Sigmoid colon (tissue), 7 donors: ENCODE results near the gene NHP2. TPM values are rescaled to one million over a fixed set of nuclear protein-coding genes. Genes with fewer than 3 reads are reported as not detected.
A peak's percentile ranks its signal among the peaks of the same experiment; 100 is the strongest.

Source experiments
- DNase-seq: peaks from one replicate; pipeline ENCODE4 v3.0.0-alpha.2; 2019
- H3K27ac ChIP-seq, 4 donors: fragments of 200-600 bp; sonication (generic); one replicate each; pipeline ENCODE4 v1.5.1; 2016 to 2019; ENCODE audit warnings: mild to moderate bottlenecking in 1 of 4
- H3K27me3 ChIP-seq, 3 donors: fragments of 200-600 bp; sonication (generic); one replicate each; pipeline ENCODE4 v1.5.1; 2019; ENCODE audit warnings: mild to moderate bottlenecking in 1 of 3
- H3K36me3 ChIP-seq, 4 donors: fragments of 200-600 bp; sonication (generic); one replicate each; pipeline ENCODE4 v1.5.1; 2016 to 2019
- H3K4me1 ChIP-seq, 4 donors: fragments of 200-600 bp; sonication (generic); one replicate each; pipeline ENCODE4 v1.5.1; 2017 to 2019
- H3K4me3 ChIP-seq, 4 donors: fragments of 200-600 bp; sonication (generic); one replicate each; pipeline ENCODE4 v1.5.1; 2017 to 2019; ENCODE audit warnings: mild to moderate bottlenecking in 2 of 4, moderate library complexity in 1 of 4
- H3K9me3 ChIP-seq, 4 donors: fragments of 200-600 bp in 3 of 4; sonication (generic) in 3 of 4; one replicate each; pipeline versions ENCODE4 v1.5.1 to v1.6.1; 2013 to 2019
- CTCF ChIP-seq, 4 experiments: fragments of 450-650 bp in 3 of 4; fragments of 200-600 bp in 1 of 4; IDR thresholded peaks; one replicate each; pipeline ENCODE4 v1.5.1; 2016 to 2019; ENCODE audit warnings: antibody characterized with exemption in 4 of 4, mild to moderate bottlenecking in 3 of 4, moderate library complexity in 2 of 4
- EP300 ChIP-seq, 4 donors: sonication (generic); formaldehyde crosslinking; IDR thresholded peaks; one replicate each; pipeline ENCODE4 v1.6.1; 2017; ENCODE audit warnings: antibody characterized with exemption in 4 of 4
- POLR2A ChIP-seq, 2 donors: fragments of 450-650 bp; IDR thresholded peaks; one replicate each; pipeline ENCODE4 v1.6.1; 2016; ENCODE audit warnings: antibody characterized with exemption in 2 of 2, mild to moderate bottlenecking in 2 of 2, moderate library complexity in 2 of 2
- POLR2AphosphoS5 ChIP-seq, 4 donors: sonication (generic); formaldehyde crosslinking; IDR thresholded peaks; one replicate each; pipeline ENCODE4 v1.6.1; 2017; ENCODE audit warnings: antibody characterized with exemption in 4 of 4
- WGBS, 2 donors: extraction: QIAGEN DNeasy Blood & Tissue Kit; methylation state at CpG; one replicate each; pipeline ENCODE4 v1.1.7; 2013; 5-methylcytosine and 5-hydroxymethylcytosine counted together
- intact Hi-C: fragments of 100-400 bp; cut with DNase I; formaldehyde crosslinking; loops from one replicate; pipeline ENCODE4 v1.15.1; 2023
- polyA plus RNA-seq, 3 donors: library from polyadenylated mRNA; stranded (reverse); fragments of 200-250 nt; gene quantifications; one replicate each; pipeline ENCODE4 v1.2.3, GENCODE V29; 2013
- total RNA-seq, 4 donors: library from RNA; depleted of rRNA; stranded (reverse); fragments of >200 nt; gene quantifications; one replicate each; pipeline ENCODE4 v1.1.0, GENCODE V29; 2016
- donor health status: healthy with polysubstance abuse.
- donor health status: Bipolar disorder and iron deficiency.
- donor health status: healthy.

The NHP2 gene
- total and polyA plus RNA-seq, 7 donors: 77.8 to 231 (median 165) TPM

- TF ChIP-seq POLR2AphosphoS5 (IDR thresholded peaks at IDR 0.05) (no peak), CTCF (IDR thresholded peaks at IDR 0.05) (no peak), POLR2A (IDR thresholded peaks at IDR 0.05) (no peak), EP300 (IDR thresholded peaks at IDR 0.05) (no peak)
- Histone ChIP-seq H3K27ac (no peak overlapping the region), H3K36me3 (no peaks in the 10 kb centered on the region), H3K27me3 (peaks cover 21 to 69% (median 39%) of the 10 kb centered on the region in 3 donors), H3K4me1 (peaks cover 0 to 16% (median 14%) of the 10 kb centered on the region in 4 donors), H3K4me3 (no peak overlapping the region), H3K9me3 (no peaks in the 10 kb centered on the region)
- WGBS, 2 donors: 68 to 81% methylated on average over 5 of the region's 5 CpGs
- DNase-seq: no peak
- intact Hi-C loops: no loop called here
Observed at GRCh38 chr5:178112545-178112944, 41.1 kb downstream of the NHP2 start.

- intact Hi-C loops: no loop called here
- DNase-seq: no peak
- Histone ChIP-seq H3K4me3 (no peak overlapping the region), H3K27ac (no peak overlapping the region), H3K27me3 (peaks cover 21 to 66% (median 38%) of the 10 kb centered on the region in 3 donors), H3K36me3 (no peaks in the 10 kb centered on the region), H3K4me1 (peaks cover 0 to 16% (median 14%) of the 10 kb centered on the region in 4 donors), H3K9me3 (no peaks in the 10 kb centered on the region)
- TF ChIP-seq POLR2A (IDR thresholded peaks at IDR 0.05): no peak
- no peak for TF ChIP-seq EP300 (IDR thresholded peaks at IDR 0.05)
- no peak for TF ChIP-seq CTCF (IDR thresholded peaks at IDR 0.05)
- peak in 3 of 4 donors; percentile 25 to 67 (median 51) for TF ChIP-seq POLR2AphosphoS5 (IDR thresholded peaks at IDR 0.05)
- 37 to 59% methylated on average over 3 of the region's 3 CpGs for WGBS, 2 donors
Observed at GRCh38 chr5:178111925-178112324, 41.8 kb downstream of the NHP2 start.

- Histone ChIP-seq H3K36me3 (no peaks in the 10 kb centered on the region), H3K4me3 (no peak overlapping the region), H3K27me3 (peaks cover 14 to 56% (median 33%) of the 10 kb centered on the region in 3 donors), H3K4me1 (peaks cover 0 to 16% (median 14%) of the 10 kb centered on the region in 4 donors), H3K27ac (no peak overlapping the region), H3K9me3 (no peaks in the 10 kb centered on the region)
- 92 to 93% methylated on average over 9 of the region's 9 CpGs for WGBS, 2 donors
- TF ChIP-seq POLR2A (IDR thresholded peaks at IDR 0.05) (no peak), CTCF (IDR thresholded peaks at IDR 0.05) (no peak), POLR2AphosphoS5 (IDR thresholded peaks at IDR 0.05) (no peak), EP300 (IDR thresholded peaks at IDR 0.05) (no peak)
- intact Hi-C loops: no loop called here
- DNase-seq: no peak
Observed at GRCh38 chr5:178110511-178110910, 43.2 kb downstream of the NHP2 start.

- H3K4me1 ChIP-seq: peaks cover 0 to 10% (median 10%) of the 10 kb centered on the region in 4 donors
- no peak overlapping the region for H3K27ac ChIP-seq
- no peaks in the 10 kb centered on the region for H3K36me3 ChIP-seq
- no peak for DNase-seq
- no peak overlapping the region for H3K4me3 ChIP-seq
- H3K9me3 ChIP-seq: no peaks in the 10 kb centered on the region
- peaks cover 5 to 41% (median 17%) of the 10 kb centered on the region in 3 donors for H3K27me3 ChIP-seq
- intact Hi-C loops: no loop called here
- TF ChIP-seq POLR2AphosphoS5 (IDR thresholded peaks at IDR 0.05) (no peak), EP300 (IDR thresholded peaks at IDR 0.05) (no peak), CTCF (IDR thresholded peaks at IDR 0.05) (no peak), POLR2A (IDR thresholded peaks at IDR 0.05) (no peak)
Observed at GRCh38 chr5:178108966-178109365, 44.7 kb downstream of the NHP2 start.

- WGBS, 2 donors: 63 to 83% methylated on average over 7 of the region's 7 CpGs
- Histone ChIP-seq H3K27me3 (peaks cover under 1 to 35% (median 12%) of the 10 kb centered on the region in 3 donors), H3K27ac (no peak overlapping the region), H3K36me3 (no peaks in the 10 kb centered on the region), H3K9me3 (no peaks in the 10 kb centered on the region), H3K4me1 (peaks cover 0 to 5% (median 5%) of the 10 kb centered on the region in 4 donors), H3K4me3 (no peak overlapping the region)
- intact Hi-C loops: no loop called here
- TF ChIP-seq CTCF (IDR thresholded peaks at IDR 0.05): no peak
- TF ChIP-seq POLR2AphosphoS5 (IDR thresholded peaks at IDR 0.05): no peak
- TF ChIP-seq POLR2A (IDR thresholded peaks at IDR 0.05): no peak
- no peak for TF ChIP-seq EP300 (IDR thresholded peaks at IDR 0.05)
- no peak for DNase-seq
Observed at GRCh38 chr5:178108446-178108845, 45.2 kb downstream of the NHP2 start.
